Neural progenitor cell (in vitro differentiated cells): ENCODE measurements around the gene NADSYN1. TPM values are rescaled to one million over a fixed set of nuclear protein-coding genes. Genes with fewer than 3 reads are reported as not detected.

ENCODE experiments used
- DNase-seq: peaks from one replicate; pipeline ENCODE4 v3.0.0-alpha.2; 2016; ENCODE audit warnings: low spot score
- H2AFZ ChIP-seq: fragments of 200-600 bp; sonication (generic); replicated peaks from 2 replicates; pipeline ENCODE4 v1.6.1; 2016; ENCODE audit warnings: antibody characterized with exemption
- H3F3A ChIP-seq: fragments of 200-600 bp; sonication (generic); 2 replicates; pipeline ENCODE4 v1.6.1; 2016; ENCODE audit warnings: antibody characterized with exemption, low read depth
- H3K27ac ChIP-seq: fragments of 200-600 bp; sonication (generic); 2 replicates; pipeline ENCODE4 v1.5.1; 2016; ENCODE audit warnings: mild to moderate bottlenecking
- H3K27me3 ChIP-seq: fragments of 200-600 bp; sonication (generic); 2 replicates; pipeline ENCODE4 v1.6.1; 2016; ENCODE audit warnings: mild to moderate bottlenecking, moderate library complexity
- H3K36me3 ChIP-seq: fragments of 200-600 bp; sonication (generic); 2 replicates; pipeline ENCODE4 v1.5.1; 2016
- H3K4me1 ChIP-seq: fragments of 200-600 bp; sonication (generic); 2 replicates; pipeline ENCODE4 v1.6.1; 2016; ENCODE audit warnings: mixed run types
- H3K4me2 ChIP-seq: fragments of 200-600 bp; sonication (generic); 2 replicates; pipeline ENCODE4 v1.6.1; 2016
- H3K4me3 ChIP-seq: fragments of 200-600 bp; sonication (generic); 2 replicates; pipeline ENCODE4 v1.5.1; 2016
- H3K79me2 ChIP-seq: fragments of 200-600 bp; sonication (generic); 2 replicates; pipeline ENCODE4 v1.6.1; 2016; ENCODE audit warnings: low read depth
- H3K9ac ChIP-seq: fragments of 200-600 bp; sonication (generic); 2 replicates; pipeline ENCODE4 v1.6.1; 2016
- H3K9me3 ChIP-seq: fragments of 200-600 bp; sonication (generic); 2 replicates; pipeline ENCODE4 v1.5.1; 2016; ENCODE audit warnings: low read depth
- H4K20me1 ChIP-seq: fragments of 200-600 bp; sonication (generic); 2 replicates; pipeline ENCODE4 v1.6.1; 2016; ENCODE audit warnings: low read depth
- H3K27ac Mint-ChIP-seq: 3 replicates; pipeline ENCODE4 v1.8.0; 2021; ENCODE audit warnings: mixed read lengths
- H3K27me3 Mint-ChIP-seq: 2 replicates; pipeline ENCODE4 v1.8.0; 2022; ENCODE audit warnings: low read depth, mild to moderate bottlenecking, inconsistent platforms, moderate library complexity, mixed read lengths; ENCODE audit not compliant: insufficient read depth
- H3K36me3 Mint-ChIP-seq: 3 replicates; pipeline ENCODE4 v1.8.0; 2021; ENCODE audit warnings: mixed read lengths
- H3K4me1 Mint-ChIP-seq: 3 replicates; pipeline ENCODE4 v1.8.0; 2021; ENCODE audit warnings: mixed read lengths
- H3K4me3 Mint-ChIP-seq: 3 replicates; pipeline ENCODE4 v1.8.0; 2021; ENCODE audit warnings: mild to moderate bottlenecking, moderate library complexity, mixed read lengths
- H3K9me3 Mint-ChIP-seq: 3 replicates; pipeline ENCODE4 v1.8.0; 2020; ENCODE audit warnings: mixed read lengths
- EZH2 ChIP-seq: fragments of 200-600 bp; sonication (generic); IDR thresholded peaks from 2 replicates; pipeline ENCODE4 v1.6.1; 2017; ENCODE audit warnings: antibody characterized with exemption, mild to moderate bottlenecking, moderate library complexity
- EZH2phosphoT487 ChIP-seq: fragments of 200-600 bp; sonication (generic); IDR thresholded peaks from 2 replicates; pipeline ENCODE4 v1.6.1; 2017; ENCODE audit warnings: antibody characterized with exemption
- total RNA-seq: library from RNA; depleted of rRNA; stranded (reverse); fragments of >200 nt; gene quantifications from 2 replicates; pipeline ENCODE4 v1.2.3, GENCODE V29; 2015; ENCODE audit warnings: low replicate concordance
- TF ChIP-seq, protein P1 (sequence below): fragments of 200-600 bp; sonication (generic); IDR thresholded peaks from 2 replicates; pipeline ENCODE4 v1.5.1; 2017; ENCODE audit warnings: antibody characterized with exemption, mild to moderate bottlenecking

The NADSYN1 gene
- total RNA-seq, 1 donor from 2014 or later, result 25.0 TPM

DNA sequence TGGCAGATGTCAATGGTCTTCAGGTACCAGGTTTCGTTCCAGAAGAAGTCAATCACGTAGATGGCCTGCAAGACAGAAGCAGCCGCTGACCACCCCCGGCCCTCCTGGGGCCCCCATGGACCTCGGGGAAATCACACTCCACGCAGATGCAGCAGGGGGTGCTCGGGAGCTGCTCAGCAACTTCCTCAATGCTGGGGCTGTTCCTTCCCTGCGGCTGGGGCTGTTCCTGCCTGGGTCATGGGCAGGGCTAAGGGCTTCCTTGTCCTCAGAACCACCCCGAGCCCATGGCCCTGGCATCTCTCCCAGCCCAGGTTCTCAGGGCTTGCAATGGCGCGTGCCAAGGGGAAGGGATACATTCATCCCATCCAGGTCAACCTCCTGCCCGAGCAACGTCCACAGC, 15.1 kb upstream of the NADSYN1 start:
- no peak overlapping the region for H2AFZ ChIP-seq
- DNase-seq, result no peak
- H3K27ac ChIP-seq, result no peak overlapping the region
- no peak overlapping the region for H3K4me3 Mint-ChIP-seq
- H3K4me2 ChIP-seq, result no peak overlapping the region
- H3K36me3 ChIP-seq, result no peaks in the 10 kb centered on the region
- peaks cover 2% of the 10 kb centered on the region for H3K27me3 Mint-ChIP-seq
- H3K4me1 ChIP-seq, result no peaks in the 10 kb centered on the region
- peaks cover 28% of the 10 kb centered on the region for H3K36me3 Mint-ChIP-seq
- H3K9me3 ChIP-seq, result no peaks in the 10 kb centered on the region
- H3K79me2 ChIP-seq, result no peaks in the 10 kb centered on the region
- H3K9me3 Mint-ChIP-seq, result no peaks in the 10 kb centered on the region
- peaks cover 1% of the 10 kb centered on the region for H3F3A ChIP-seq
- H3K27me3 ChIP-seq, result no peaks in the 10 kb centered on the region
- H3K9ac ChIP-seq, result no peak overlapping the region
- H3K4me1 Mint-ChIP-seq, result no peaks in the 10 kb centered on the region
- no peak overlapping the region for H3K27ac Mint-ChIP-seq
- H4K20me1 ChIP-seq, result no peaks in the 10 kb centered on the region
- no peak overlapping the region for H3K4me3 ChIP-seq
- TF ChIP-seq EZH2phosphoT487 (no peak), EZH2 (no peak)
- TF ChIP-seq, protein P1, sequence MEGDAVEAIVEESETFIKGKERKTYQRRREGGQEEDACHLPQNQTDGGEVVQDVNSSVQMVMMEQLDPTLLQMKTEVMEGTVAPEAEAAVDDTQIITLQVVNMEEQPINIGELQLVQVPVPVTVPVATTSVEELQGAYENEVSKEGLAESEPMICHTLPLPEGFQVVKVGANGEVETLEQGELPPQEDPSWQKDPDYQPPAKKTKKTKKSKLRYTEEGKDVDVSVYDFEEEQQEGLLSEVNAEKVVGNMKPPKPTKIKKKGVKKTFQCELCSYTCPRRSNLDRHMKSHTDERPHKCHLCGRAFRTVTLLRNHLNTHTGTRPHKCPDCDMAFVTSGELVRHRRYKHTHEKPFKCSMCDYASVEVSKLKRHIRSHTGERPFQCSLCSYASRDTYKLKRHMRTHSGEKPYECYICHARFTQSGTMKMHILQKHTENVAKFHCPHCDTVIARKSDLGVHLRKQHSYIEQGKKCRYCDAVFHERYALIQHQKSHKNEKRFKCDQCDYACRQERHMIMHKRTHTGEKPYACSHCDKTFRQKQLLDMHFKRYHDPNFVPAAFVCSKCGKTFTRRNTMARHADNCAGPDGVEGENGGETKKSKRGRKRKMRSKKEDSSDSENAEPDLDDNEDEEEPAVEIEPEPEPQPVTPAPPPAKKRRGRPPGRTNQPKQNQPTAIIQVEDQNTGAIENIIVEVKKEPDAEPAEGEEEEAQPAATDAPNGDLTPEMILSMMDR, result no peak

DNA sequence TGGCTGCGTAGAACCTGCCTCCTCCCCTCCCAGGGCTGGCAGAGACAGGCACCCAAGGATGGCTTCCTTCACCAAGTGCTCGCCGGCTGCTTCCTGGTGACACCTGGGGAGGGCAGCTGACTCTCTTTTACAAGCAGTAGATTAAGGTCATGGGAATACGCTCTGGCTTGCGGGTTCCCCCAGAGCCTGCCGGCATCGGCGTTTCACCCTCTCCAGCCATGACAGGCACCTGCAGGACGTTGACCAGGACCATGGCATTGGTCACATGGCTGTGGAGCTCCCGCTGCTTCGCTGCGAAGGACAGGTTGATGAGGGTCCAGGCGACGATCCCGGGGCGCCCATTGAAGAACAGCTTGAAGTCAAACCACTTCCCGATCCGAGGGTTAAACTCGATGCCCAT, 14.4 kb upstream of the NADSYN1 start:
- H3K27me3 ChIP-seq, result no peaks in the 10 kb centered on the region
- no peak overlapping the region for H3K4me3 ChIP-seq
- H3K9me3 ChIP-seq, result no peaks in the 10 kb centered on the region
- Mint-ChIP-seq H3K27me3 (peaks cover 2% of the 10 kb centered on the region), H3K27ac (no peak overlapping the region), H3K4me1 (no peaks in the 10 kb centered on the region), H3K36me3 (peaks cover 30% of the 10 kb centered on the region), H3K9me3 (no peaks in the 10 kb centered on the region), H3K4me3 (no peak overlapping the region)
- no peaks in the 10 kb centered on the region for H3K36me3 ChIP-seq
- no peaks in the 10 kb centered on the region for H3F3A ChIP-seq
- no peak overlapping the region for H3K9ac ChIP-seq
- H4K20me1 ChIP-seq, result no peaks in the 10 kb centered on the region
- TF ChIP-seq EZH2phosphoT487 (no peak), EZH2 (no peak)
- TF ChIP-seq, protein P1, result no peak
- H3K27ac ChIP-seq, result no peak overlapping the region
- H2AFZ ChIP-seq, result no peak overlapping the region
- no peaks in the 10 kb centered on the region for H3K4me1 ChIP-seq
- no peak overlapping the region for H3K4me2 ChIP-seq
- DNase-seq, result no peak
- no peaks in the 10 kb centered on the region for H3K79me2 ChIP-seq

DNA sequence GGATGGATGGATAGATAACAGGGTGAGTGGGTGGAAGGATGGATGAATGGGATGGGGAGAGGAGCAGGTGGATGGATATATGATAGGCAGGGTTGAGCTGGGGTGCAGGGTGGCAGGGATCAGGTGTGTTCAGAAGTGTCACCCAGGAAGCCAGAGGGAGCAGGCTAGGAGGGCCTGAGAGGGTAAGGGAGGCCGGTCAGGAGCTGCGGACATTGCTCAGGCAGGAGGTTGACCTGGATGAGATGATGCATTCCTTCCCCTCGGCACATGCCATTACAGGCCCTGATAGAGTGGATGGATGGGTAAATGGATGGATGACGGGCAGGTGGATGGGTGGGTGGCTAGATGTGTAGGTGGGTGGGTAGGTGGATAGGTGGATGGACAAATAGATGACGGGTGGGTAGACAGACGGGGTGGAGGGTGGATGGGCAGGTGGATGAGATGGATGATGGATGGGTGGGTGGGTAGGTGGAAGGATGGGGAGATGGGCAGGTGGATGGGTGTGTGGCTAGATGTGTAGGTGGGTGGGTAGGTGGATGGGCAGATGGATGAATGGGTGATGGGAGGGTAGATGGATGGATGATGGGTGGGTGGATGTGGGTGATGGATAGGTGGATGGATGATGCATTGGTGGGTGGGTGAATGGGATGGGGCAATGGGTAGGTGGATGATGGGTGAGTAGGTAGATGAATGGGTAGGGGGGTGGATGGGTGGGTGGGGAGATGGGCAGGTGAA, 12.8 kb upstream of the NADSYN1 start:
- no peaks in the 10 kb centered on the region for H3K36me3 ChIP-seq
- no peak overlapping the region for H3K27ac ChIP-seq
- Mint-ChIP-seq H3K27ac (no peak overlapping the region), H3K27me3 (peaks cover 2% of the 10 kb centered on the region), H3K9me3 (no peaks in the 10 kb centered on the region), H3K36me3 (peaks cover 39% of the 10 kb centered on the region), H3K4me1 (no peaks in the 10 kb centered on the region), H3K4me3 (no peak overlapping the region)
- no peak overlapping the region for H3K4me2 ChIP-seq
- no peak for DNase-seq
- no peaks in the 10 kb centered on the region for H3K4me1 ChIP-seq
- no peak overlapping the region for H3K9ac ChIP-seq
- H3K9me3 ChIP-seq, result no peaks in the 10 kb centered on the region
- no peaks in the 10 kb centered on the region for H3K27me3 ChIP-seq
- H3K4me3 ChIP-seq, result no peak overlapping the region
- no peaks in the 10 kb centered on the region for H3K79me2 ChIP-seq
- H2AFZ ChIP-seq, result no peak overlapping the region
- TF ChIP-seq EZH2, result no peak
- TF ChIP-seq, protein P1, result no peak
- H3F3A ChIP-seq, result no peaks in the 10 kb centered on the region
- no peaks in the 10 kb centered on the region for H4K20me1 ChIP-seq
